GM18505 (cell line): Measurements from ENCODE around the gene TRAF3IP1.
"Not testable (repeated sequence)": the region's sequence is repeated elsewhere in the genome, so short reads cannot be mapped to it uniquely, and the experiment has no call there.

Source experiments
- ATAC-seq: cut with Tn5 transposase; IDR thresholded peaks from one replicate; pipeline ENCODE4 v1.9.1; 2021; ENCODE audit not compliant: unreplicated experiment
- POLR2A ChIP-seq: IDR thresholded peaks from 4 replicates; pipeline ENCODE4 v1.6.1; 2011; ENCODE audit warnings: borderline replicate concordance; ENCODE audit not compliant: insufficient read depth, insufficient read length; ENCODE audit errors: extremely low read depth

Gene TRAF3IP1

DNA sequence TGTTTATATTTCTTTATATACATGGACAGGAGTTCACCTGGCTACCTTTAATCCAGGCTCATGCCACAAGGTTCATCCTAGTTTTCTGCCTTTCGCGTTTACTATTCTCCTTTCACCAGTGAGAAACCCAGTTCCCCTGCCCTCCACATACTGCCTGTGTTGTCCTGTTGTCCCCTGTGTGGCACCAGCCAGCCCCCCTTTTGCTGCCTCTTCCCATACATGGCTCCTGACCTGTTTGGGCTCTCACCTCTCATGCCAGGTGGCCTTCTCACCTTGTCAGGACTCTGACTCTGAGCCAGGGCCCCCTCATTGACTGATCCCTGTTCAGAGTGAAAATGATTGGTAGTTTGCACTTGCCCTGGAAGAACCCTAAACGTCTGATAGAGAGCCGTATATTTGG, 120.0 kb downstream of the TRAF3IP1 start:
- no peak for ATAC-seq
- TF ChIP-seq POLR2A = no peak

DNA sequence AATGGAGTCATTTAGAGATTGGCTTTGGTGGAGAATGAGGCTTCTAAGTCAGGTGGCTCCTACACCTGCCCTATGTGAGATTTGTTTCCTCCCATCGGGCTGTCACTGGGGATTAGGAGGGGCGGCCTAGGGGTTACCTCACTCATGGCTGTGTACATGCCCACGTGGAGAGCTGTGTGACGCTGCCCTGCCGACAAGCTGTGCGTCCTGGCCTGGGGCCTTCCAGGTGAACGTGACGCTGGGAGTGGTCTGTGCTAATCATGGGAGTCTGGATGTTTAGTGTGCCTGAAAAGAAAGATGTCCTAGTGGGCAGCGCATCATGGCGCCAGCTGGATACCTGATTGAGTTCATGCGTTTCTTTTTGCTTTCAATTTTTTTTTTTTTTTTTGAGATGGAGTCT, 120.4 kb downstream of the TRAF3IP1 start:
- TF ChIP-seq POLR2A = no peak
- no peak for ATAC-seq

DNA sequence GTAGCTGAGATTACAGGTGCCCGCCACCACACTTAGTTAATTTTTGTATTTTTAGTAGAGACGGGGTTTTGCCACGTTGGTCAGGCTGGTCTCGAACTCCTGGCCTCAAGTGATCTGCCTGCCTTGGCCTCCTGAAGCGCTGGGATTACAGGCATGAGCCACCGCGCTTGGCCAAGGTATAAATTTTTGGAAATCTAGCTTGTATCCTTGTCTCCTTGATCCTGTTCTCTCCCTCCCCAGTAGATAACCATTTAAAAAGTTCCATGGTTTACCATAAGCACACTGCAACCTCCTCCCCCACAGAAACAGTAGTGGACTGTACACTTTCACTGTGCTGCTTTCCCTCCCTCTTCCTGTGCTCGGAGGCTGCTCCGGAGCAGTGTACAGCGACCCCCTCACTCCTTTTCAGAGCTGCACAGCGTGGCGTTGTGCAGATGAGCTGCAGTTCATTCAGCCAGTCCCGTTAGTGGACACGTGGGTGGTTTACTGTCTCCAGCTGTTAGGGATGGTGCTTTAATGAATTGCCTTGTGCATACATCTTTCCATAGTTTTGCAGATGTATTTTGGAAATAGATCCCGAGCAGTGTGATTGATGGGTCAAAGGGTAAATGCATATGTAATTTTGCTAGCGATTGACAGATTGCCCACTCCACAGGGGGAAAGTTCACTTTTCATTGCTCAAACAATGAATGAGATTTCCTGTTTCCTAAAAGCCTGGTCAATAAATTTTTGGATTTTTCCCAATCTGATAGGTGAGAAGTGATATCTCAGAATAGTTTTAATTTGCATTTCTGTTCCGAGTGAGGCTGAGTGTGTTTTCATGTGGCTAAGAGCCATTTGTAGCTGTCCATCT, 121.2 kb downstream of the TRAF3IP1 start:
- TF ChIP-seq POLR2A = no peak
- ATAC-seq = no peak

DNA sequence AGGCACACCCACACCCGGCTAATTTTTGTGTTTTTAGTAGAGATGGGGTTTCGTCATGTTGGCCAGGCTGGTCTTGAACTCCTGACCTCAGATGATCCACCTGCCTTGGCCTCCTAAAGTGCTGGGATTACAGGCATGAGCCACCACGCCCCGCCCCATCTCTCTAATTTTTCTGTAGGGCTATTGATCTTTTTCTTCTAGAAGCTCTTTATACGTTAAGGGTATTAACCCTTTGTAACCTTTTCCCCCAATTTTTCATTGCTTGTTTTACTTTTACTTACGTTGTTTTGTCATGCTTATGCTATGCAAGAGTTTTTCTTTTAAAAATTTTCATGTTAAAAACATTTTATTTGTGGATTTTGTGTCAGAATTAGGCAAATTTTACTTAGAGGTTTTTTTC, 121.9 kb downstream of the TRAF3IP1 start:
- ATAC-seq = not testable (repeated sequence)

DNA sequence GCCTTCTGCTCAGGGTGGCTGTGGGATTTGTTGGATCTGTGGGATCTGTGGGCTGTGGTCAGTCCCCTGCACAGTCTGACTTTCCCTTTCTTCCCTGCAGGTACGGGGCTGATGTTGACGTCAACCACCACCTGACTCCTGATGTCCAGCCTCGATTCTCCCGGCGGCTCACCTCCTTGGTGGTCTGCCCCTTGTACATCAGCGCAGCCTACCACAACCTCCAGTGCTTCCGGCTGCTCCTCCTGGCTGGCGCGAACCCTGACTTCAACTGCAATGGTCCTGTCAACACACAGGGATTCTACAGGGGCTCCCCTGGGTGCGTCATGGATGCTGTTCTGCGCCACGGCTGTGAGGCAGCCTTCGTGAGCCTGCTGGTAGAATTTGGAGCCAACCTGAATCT, 123.9 kb downstream of the TRAF3IP1 start:
- no peak for ATAC-seq
- no peak for TF ChIP-seq POLR2A

DNA sequence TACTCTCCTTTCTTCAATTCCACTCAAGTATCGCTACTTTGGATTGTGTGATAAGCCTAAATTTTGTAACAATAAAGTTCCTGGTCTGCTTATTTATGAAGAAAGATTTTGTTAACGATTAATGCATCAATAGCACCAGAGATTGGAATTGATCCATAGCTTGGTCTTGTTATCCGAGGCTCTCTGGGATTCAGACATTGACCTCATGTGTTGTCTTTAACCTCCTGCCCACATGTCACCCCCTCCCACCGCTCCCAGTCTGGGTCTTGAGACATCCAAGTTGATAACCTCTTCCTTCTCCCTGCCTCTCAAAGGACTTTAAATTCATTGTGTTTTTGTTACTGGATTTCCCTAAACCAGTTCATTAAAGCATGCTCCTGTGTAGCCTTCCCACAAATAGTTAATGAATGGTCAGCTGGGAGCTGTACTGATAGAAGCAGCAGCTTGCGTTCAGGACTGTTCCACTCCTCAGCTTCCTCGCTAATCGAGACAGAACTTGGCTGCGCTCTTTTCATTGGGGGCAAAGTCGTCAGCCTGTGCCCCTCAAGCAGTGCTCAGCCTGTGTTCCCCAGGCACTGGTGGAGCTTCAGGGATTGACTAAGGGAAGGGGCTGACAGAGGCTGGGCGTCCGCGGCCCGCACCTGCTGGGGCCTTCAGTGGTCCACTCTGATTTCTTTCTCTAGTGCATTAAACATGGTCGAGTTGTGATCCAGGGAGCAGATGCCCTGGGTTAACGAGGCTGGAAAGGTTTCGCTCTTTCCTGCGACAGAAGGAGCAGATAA, 125.3 kb downstream of the TRAF3IP1 start:
- no peak for ATAC-seq

DNA sequence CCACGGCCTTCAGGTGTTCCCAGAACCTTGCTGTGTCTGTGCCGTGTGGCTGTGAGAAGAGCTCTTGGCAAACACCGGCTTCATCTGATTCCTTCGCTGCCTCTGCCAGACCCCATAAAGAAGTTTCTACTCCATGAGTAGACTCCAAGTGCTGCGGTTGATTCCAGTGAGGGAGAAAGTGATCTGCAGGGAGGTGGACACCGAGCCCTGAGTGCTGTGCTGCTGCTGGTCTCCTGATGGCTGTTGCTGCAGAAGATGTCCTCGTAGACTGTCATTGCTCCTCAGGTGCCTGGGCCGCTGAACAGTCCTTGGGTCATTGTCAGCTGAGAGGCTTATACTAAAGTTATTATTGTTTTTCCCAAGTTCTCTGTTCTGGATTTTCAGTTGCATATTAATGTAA, 126.1 kb downstream of the TRAF3IP1 start:
- no peak for TF ChIP-seq POLR2A
- ATAC-seq = no peak

More for the DNA sequence above, 125.3 kb downstream of the TRAF3IP1 start:
- TF ChIP-seq POLR2A = no peak

DNA sequence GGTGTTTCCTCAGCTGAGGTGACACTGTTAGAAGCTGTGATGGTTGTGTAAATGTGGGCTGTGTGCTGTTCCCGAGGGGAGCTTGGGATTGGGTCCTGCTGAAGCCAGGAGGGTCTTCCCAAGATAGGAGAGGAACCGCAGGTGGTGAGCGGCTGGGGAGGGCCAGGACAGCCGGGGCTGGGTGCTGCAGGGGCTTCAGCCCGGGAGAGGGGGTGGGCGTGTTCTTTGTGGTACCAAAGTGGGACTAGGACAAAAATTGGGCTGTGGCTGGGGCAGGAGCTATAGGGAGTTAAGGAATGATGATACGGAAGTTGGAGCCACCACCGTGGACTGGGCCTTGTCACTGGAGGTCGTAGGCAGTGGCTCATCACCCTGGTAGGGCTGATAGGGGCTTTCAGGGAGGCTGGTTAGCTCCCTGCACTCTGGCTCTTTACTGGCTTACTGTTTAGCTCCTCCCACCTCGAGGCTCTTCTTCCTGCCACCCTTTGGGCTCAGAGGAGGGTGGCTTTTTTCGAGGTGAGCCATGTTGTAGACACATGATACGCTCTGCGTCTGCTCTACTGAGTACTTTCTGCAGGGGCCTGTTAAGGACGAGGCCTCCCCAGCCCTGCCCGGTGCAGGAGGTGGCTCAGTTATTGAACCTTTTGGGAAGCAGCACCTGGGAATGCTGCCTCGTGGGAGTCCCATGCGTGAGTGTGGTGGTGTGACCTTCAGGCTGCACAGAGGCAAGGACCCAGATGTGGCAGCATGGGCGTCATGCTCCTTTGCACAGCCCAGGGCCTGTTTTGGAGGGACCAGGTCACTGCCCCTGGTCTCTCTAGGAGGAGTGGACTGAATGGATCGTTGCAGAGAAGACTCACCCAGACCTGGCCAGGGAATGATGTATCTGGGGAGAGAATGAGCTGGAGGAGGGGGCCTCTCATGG, 128.0 kb downstream of the TRAF3IP1 start:
- TF ChIP-seq POLR2A = no peak
- ATAC-seq = no peak

DNA sequence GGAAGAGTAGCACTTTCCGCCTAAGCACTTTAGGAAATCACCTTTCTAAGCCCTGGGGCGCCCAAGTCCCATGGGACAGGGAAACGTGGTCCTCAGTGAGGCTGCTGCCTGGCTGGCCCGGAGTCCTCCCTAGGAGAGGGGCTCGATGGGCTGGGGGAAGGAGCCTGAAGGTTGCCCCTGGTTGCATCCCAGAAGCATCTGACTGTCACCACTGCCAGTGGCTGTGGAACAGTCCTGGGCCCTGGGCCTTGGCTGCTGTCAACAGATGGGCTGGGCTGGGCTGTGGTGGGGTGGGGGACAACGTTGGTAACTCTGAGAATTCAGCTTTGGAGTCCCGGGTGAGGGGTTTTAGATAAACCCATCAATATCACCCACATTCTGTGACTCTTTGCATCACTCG, 128.9 kb downstream of the TRAF3IP1 start:
- no peak for TF ChIP-seq POLR2A
- ATAC-seq = no peak

DNA sequence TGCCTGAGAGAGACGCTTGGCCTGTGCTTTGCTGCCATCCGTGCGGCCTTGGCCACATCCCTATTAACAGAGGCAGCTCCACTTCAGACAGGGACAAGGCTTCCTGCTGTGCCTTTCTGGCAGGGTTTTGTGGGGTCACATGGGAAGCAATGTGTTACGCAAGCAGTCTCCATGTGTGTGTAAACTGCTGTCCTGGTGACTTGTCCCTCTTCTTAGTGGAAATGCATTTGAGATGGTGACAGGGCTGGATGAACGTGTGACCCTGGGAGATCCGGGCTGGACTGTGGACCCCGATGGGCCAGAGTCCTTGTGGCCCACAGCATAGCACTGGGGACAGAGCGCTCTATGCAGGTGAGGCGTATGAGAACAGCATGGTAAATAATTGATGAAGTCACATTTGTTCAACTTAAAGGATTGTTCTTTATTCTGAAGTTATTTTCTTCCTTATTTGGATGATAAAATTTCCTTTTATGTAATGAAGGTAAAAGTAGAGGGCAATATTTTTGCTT, 129.6 kb downstream of the TRAF3IP1 start:
- TF ChIP-seq POLR2A = no peak
- no peak for ATAC-seq

DNA sequence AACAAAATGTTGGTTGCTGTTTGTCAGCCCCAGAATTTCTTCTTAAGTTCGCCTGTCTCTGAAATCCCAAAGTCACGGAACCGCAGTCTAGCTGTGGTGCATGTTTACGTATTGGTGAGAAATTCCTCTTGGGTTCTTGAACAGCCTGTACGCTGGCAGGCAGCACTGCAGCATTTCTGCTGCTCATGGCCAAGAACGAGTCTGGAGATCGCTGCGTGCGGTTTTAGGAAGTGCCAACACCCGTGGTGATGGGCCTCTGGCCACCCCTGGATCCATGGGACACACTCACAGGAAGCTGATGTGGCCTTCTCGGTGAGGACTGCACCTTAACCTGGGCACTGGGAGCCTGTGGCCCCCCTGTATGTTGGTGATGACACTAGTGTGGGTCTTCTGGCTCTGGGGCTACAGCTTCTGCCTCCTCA, 130.1 kb downstream of the TRAF3IP1 start:
- no peak for ATAC-seq
- TF ChIP-seq POLR2A = no peak
